Activated B cell treated with CpG ODN at 0.5 μM for 24 hours (primary cell): ENCODE results near the gene EPSTI1. TPM values are rescaled to one million over a fixed set of nuclear protein-coding genes. Genes with fewer than 3 reads are reported as not detected.

ENCODE experiments used
- ATAC-seq: fragments of 200-7000 bp; cut with Tn5 transposase; one replicate; pipeline ENCODE4 v1.10.0; 2021; ENCODE audit warnings: low read depth, mild to moderate bottlenecking, moderate library complexity
- CTCF ChIA-PET: fragments of 350-600 bp; sonication (Branson Sonifier 250); formaldehyde crosslinking; loops from one replicate; lab custom pipeline; 2021; ENCODE audit warnings: antibody characterized with exemption; lab: Charles Lee
- POLR2A ChIA-PET: fragments of 350-600 bp; sonication (Branson Sonifier 250); formaldehyde crosslinking; loops from one replicate; lab custom pipeline; 2021; ENCODE audit warnings: antibody characterized with exemption; lab: Charles Lee
- DNase-seq: peaks from one replicate; pipeline ENCODE4 v3.0.0; 2022
- H3K27ac Mint-ChIP-seq: one replicate; pipeline ENCODE4 v1.8.0; 2020; ENCODE audit warnings: mixed read lengths
- H3K27me3 Mint-ChIP-seq: one replicate; pipeline ENCODE4 v1.8.0; 2021; ENCODE audit warnings: mixed read lengths
- H3K36me3 Mint-ChIP-seq: one replicate; pipeline ENCODE4 v1.8.0; 2021; ENCODE audit warnings: low read depth, mixed read lengths
- H3K4me1 Mint-ChIP-seq: one replicate; pipeline ENCODE4 v1.8.0; 2021; ENCODE audit warnings: mixed read lengths
- H3K4me3 Mint-ChIP-seq: one replicate; pipeline ENCODE4 v1.8.0; 2020; ENCODE audit warnings: mild to moderate bottlenecking, mixed read lengths
- H3K9me3 Mint-ChIP-seq: one replicate; pipeline ENCODE4 v1.8.0; 2020; ENCODE audit warnings: mixed read lengths
- intact Hi-C: fragments of 100-400 bp; cut with micrococcal nuclease; formaldehyde crosslinking; loops from one replicate; pipeline ENCODE4 v1.15.1; 2024
- total RNA-seq: library from RNA; stranded (reverse); gene quantifications from 2 replicates; pipeline ENCODE4 v1.2.3, GENCODE V29; 2022
- TF ChIP-seq, protein P1 (sequence below): fragments of 200-600 bp; IDR thresholded peaks from one replicate; pipeline ENCODE4 v1.8.0; 2022; ENCODE audit warnings: antibody characterized with exemption, mild to moderate bottlenecking

Gene EPSTI1
- total RNA-seq, 1 donor from 2014 or later, result 32.8 TPM

DNA sequence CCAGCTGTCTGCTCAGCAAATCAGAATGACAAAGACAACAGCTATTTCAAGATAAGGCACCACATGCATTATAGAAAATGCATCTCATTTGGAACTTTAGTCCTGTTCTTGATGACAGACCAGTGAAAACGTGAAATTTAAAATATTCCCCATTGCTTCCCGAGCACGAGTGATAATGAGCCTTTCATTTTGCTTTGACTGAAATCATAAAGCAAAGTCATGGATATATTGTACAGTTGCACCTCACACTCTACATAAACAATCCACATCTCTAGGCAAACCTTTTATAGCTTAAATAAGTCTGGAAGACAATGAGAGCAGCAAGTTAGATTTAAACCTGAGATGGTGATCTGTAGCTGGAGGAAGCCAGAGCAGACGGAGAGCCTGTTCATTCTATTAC, 131.6 kb downstream of the EPSTI1 start:
- H3K4me1 Mint-ChIP-seq, result no peaks in the 10 kb centered on the region
- no peak overlapping the region for H3K4me3 Mint-ChIP-seq
- DNase-seq (no peak), ATAC-seq (no peak)
- TF ChIP-seq, protein P1, sequence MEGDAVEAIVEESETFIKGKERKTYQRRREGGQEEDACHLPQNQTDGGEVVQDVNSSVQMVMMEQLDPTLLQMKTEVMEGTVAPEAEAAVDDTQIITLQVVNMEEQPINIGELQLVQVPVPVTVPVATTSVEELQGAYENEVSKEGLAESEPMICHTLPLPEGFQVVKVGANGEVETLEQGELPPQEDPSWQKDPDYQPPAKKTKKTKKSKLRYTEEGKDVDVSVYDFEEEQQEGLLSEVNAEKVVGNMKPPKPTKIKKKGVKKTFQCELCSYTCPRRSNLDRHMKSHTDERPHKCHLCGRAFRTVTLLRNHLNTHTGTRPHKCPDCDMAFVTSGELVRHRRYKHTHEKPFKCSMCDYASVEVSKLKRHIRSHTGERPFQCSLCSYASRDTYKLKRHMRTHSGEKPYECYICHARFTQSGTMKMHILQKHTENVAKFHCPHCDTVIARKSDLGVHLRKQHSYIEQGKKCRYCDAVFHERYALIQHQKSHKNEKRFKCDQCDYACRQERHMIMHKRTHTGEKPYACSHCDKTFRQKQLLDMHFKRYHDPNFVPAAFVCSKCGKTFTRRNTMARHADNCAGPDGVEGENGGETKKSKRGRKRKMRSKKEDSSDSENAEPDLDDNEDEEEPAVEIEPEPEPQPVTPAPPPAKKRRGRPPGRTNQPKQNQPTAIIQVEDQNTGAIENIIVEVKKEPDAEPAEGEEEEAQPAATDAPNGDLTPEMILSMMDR, result no peak
- CTCF ChIA-PET, result no interaction called here
- H3K27me3 Mint-ChIP-seq, result peaks cover 7% of the 10 kb centered on the region
- H3K9me3 Mint-ChIP-seq, result no peaks in the 10 kb centered on the region
- no peaks in the 10 kb centered on the region for H3K36me3 Mint-ChIP-seq
- intact Hi-C loops, result no loop called here
- no peak overlapping the region for H3K27ac Mint-ChIP-seq
- POLR2A ChIA-PET, result no interaction called here

GRCh38 chr13:42859760-42860159, 132.3 kb downstream of the EPSTI1 start:
- intact Hi-C loops, result no loop called here
- CTCF ChIA-PET, result no interaction called here
- H3K9me3 Mint-ChIP-seq, result no peaks in the 10 kb centered on the region
- H3K27ac Mint-ChIP-seq, result no peak overlapping the region
- no peaks in the 10 kb centered on the region for H3K4me1 Mint-ChIP-seq
- H3K4me3 Mint-ChIP-seq, result no peak overlapping the region
- POLR2A ChIA-PET, result no interaction called here
- no peaks in the 10 kb centered on the region for H3K36me3 Mint-ChIP-seq
- H3K27me3 Mint-ChIP-seq, result peaks cover 7% of the 10 kb centered on the region
- TF ChIP-seq, protein P1, result no peak
- DNase-seq, result no peak
- ATAC-seq, result no peak

GRCh38 chr13:42855410-42855809, 136.6 kb downstream of the EPSTI1 start:
- Mint-ChIP-seq H3K27me3 (peaks cover 3% of the 10 kb centered on the region), H3K9me3 (no peaks in the 10 kb centered on the region), H3K27ac (no peak overlapping the region), H3K36me3 (no peaks in the 10 kb centered on the region), H3K4me3 (no peak overlapping the region), H3K4me1 (no peaks in the 10 kb centered on the region)
- no peak for DNase-seq
- TF ChIP-seq, protein P1, result no peak
- ChIA-PET CTCF (no interaction called here), POLR2A (no interaction called here)
- no peak for ATAC-seq
- intact Hi-C loops, result no loop called here

- ChIA-PET POLR2A (no interaction called here), CTCF (no interaction called here)
- H3K36me3 Mint-ChIP-seq, result no peaks in the 10 kb centered on the region
- peaks cover 8% of the 10 kb centered on the region for H3K27me3 Mint-ChIP-seq
- ATAC-seq (no peak), DNase-seq (no peak)
- H3K4me1 Mint-ChIP-seq, result no peaks in the 10 kb centered on the region
- TF ChIP-seq, protein P1, result no peak
- intact Hi-C loops, result no loop called here
- no peak overlapping the region for H3K4me3 Mint-ChIP-seq
- H3K27ac Mint-ChIP-seq, result no peak overlapping the region
- H3K9me3 Mint-ChIP-seq, result no peaks in the 10 kb centered on the region
These were observed 139.9 kb downstream of the EPSTI1 start for GRCh38 chr13:42852136-42852535.

DNA sequence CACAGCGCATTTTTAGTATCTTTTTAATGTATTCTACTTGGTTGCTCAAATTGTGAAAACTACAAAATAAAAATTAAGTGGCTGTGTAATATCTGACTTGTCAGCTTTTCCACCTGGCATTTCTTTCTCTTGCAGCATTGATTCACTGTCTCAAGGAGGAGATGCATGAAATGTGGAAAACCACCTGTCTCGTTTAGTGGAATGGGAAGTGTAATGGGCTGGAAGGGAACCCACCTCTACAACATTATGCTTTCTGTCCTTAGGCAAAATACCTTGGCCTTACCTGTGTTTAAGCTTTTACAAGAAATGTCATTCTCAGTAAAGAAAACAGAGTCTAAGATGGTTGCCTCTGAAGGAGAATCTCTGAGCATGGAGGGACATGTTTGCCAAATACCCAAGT, 142.8 kb downstream of the EPSTI1 start:
- ChIA-PET CTCF (no interaction called here), POLR2A (no interaction called here)
- Mint-ChIP-seq H3K27ac (no peak overlapping the region), H3K4me3 (no peak overlapping the region), H3K36me3 (no peaks in the 10 kb centered on the region), H3K27me3 (peaks cover 8% of the 10 kb centered on the region), H3K9me3 (no peaks in the 10 kb centered on the region), H3K4me1 (no peaks in the 10 kb centered on the region)
- TF ChIP-seq, protein P1, result no peak
- no peak for DNase-seq
- no peak for ATAC-seq
- intact Hi-C loops, result no loop called here
